ENCODE measurements around the gene C12orf60. TPM values are rescaled to one million over a fixed set of nuclear protein-coding genes. Genes with fewer than 3 reads are reported as not detected.

C12orf60 gene
- total RNA-seq, 1 experiment from 2014 or later: 3.5 TPM

DNA sequence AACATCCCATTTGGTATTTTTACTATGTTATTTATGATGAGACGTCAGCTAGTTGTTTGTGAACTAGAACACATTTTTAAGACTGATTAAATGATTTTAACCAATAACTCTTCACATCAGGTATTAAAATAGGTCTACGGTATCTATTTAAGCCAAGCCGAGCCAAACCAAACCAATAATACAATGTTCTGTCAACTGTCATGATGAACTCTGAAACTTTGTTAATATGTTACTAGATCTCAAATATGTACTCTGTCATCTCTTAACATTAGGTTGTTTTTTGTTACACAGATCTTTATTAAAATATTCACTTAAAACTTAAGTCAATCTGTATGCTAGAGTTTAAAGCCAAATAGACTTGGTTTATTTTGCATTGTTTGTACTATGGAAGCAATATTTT lies 38.8 kb downstream of the C12orf60 start (continued):
- TF ChIP-seq CEBPB (IDR thresholded peaks at IDR 0.05; ENCODE audit: low read depth): no peak
- TF ChIP-seq, protein P1, sequence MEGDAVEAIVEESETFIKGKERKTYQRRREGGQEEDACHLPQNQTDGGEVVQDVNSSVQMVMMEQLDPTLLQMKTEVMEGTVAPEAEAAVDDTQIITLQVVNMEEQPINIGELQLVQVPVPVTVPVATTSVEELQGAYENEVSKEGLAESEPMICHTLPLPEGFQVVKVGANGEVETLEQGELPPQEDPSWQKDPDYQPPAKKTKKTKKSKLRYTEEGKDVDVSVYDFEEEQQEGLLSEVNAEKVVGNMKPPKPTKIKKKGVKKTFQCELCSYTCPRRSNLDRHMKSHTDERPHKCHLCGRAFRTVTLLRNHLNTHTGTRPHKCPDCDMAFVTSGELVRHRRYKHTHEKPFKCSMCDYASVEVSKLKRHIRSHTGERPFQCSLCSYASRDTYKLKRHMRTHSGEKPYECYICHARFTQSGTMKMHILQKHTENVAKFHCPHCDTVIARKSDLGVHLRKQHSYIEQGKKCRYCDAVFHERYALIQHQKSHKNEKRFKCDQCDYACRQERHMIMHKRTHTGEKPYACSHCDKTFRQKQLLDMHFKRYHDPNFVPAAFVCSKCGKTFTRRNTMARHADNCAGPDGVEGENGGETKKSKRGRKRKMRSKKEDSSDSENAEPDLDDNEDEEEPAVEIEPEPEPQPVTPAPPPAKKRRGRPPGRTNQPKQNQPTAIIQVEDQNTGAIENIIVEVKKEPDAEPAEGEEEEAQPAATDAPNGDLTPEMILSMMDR (IDR thresholded peaks at IDR 0.05 in 2 of 3, conservative IDR thresholded peaks at IDR 0.05 in 1 of 3; ENCODE audit: borderline replicate concordance in 1 of 3, insufficient read depth in 1 of 3, low read depth in 2 of 3, low read length in 2 of 3): no peak
- no peak for TF ChIP-seq ZNF274 (IDR thresholded peaks at IDR 0.05; ENCODE audit: low read depth, low read length)
- TF ChIP-seq EZH2 (IDR thresholded peaks at IDR 0.05): no peak
- no peak for TF ChIP-seq SP1 (IDR thresholded peaks at IDR 0.05; ENCODE audit: low read depth)

DNA sequence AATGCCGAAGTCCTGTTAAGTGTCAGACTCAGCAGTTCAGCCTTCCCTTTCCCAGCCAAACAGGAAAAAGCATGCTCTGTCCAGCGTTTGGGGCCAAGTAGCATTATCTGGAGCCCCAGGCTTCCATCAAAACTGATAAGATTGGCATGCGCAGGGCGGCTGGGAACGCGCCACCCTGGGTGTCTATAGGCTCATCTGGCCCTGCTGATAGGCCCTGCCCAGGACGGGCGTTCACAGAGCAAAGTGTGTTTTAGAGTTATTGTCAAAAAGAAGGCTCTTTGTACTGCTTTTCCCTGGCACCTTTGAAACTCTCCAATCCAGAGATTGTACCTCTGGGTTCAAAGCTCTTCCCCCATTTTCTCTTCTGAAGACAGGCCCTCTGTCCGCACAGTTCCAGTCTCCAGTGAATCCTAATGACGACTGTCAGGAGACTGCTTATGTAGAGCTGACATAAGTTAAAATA lies 40.0 kb downstream of the C12orf60 start, which contains the start of gene ART4:
ART4 (minus strand) TSS at position 102 of the 463 bp plus-strand sequence. CDS start 413 bp downstream, outside the sequence.
- Histone ChIP-seq H3K79me2 (ENCODE audit: insufficient read depth, low read length) (no peaks in the 10 kb centered on the region), H2AFZ (ENCODE audit: low read depth, low read length, poor library complexity, severe bottlenecking) (no peak within 1 kb of the TSS), H4K20me1 (ENCODE audit: insufficient read depth) (no peaks in the 10 kb centered on the region), H3K27me3 (ENCODE audit: insufficient read depth, low read length) (no peaks in the 10 kb centered on the region), H3K36me3 (ENCODE audit: control insufficient read depth in 1 of 2, insufficient read depth in 2 of 2, low read length in 2 of 2) (no peaks in the 10 kb centered on the region), H3K4me1 (ENCODE audit: control insufficient read depth in 1 of 2, insufficient read depth in 2 of 2, low read length in 2 of 2) (peaks cover 0 to 10% of the 10 kb centered on the region in 2 experiments; a peak in 2 of 4 replicates), H3K9me3 (ENCODE audit: control insufficient read depth in 1 of 2, insufficient read depth in 1 of 2, low read depth in 1 of 2, low read length in 2 of 2) (no peaks in the 10 kb centered on the region), H3K9me2 (ENCODE audit: insufficient read depth) (no peaks in the 10 kb centered on the region), H3K27ac (ENCODE audit: low read depth, low read length) (no peak within 1 kb of the TSS), H3K4me3 (replicated peaks in 1 of 2; ENCODE audit: low read depth in 1 of 2, low read length in 2 of 2) (no peak within 1 kb of the TSS), H3K9ac (ENCODE audit: low read length) (no peak within 1 kb of the TSS), H3K4me2 (ENCODE audit: low read length) (no peak within 1 kb of the TSS)
- DNase-seq (ENCODE audit: low read depth, low spot score): no peak
- CTCF ChIA-PET: interaction anchor here (3.0 kb wide), 1 partner anchor 151 kb away, joined by 24 read pairs; no protein-coding TSS in a partner anchor
- intact Hi-C loops (cut with micrococcal nuclease): loop anchor here (10.0 kb wide), 2 partner anchors 381 to 681 kb away; partner anchors contain the start of gene RERG
- BruUV-seq (replicated peaks): no TSS peak
- POLR2A ChIA-PET: no interaction called here
- RAD21 ChIA-PET (ENCODE audit: low non-redundant PET in 1 of 2, low total read pairs in 2 of 2, uncharacterized antibody in 2 of 2, unreplicated experiment in 2 of 2): no interaction called here
- ATAC-seq: no peak
- no peak for TF ChIP-seq EGR1 (IDR thresholded peaks at IDR 0.05; ENCODE audit: low read depth)
- TF ChIP-seq, protein P2, sequence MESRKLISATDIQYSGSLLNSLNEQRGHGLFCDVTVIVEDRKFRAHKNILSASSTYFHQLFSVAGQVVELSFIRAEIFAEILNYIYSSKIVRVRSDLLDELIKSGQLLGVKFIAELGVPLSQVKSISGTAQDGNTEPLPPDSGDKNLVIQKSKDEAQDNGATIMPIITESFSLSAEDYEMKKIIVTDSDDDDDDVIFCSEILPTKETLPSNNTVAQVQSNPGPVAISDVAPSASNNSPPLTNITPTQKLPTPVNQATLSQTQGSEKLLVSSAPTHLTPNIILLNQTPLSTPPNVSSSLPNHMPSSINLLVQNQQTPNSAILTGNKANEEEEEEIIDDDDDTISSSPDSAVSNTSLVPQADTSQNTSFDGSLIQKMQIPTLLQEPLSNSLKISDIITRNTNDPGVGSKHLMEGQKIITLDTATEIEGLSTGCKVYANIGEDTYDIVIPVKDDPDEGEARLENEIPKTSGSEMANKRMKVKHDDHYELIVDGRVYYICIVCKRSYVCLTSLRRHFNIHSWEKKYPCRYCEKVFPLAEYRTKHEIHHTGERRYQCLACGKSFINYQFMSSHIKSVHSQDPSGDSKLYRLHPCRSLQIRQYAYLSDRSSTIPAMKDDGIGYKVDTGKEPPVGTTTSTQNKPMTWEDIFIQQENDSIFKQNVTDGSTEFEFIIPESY (IDR thresholded peaks at IDR 0.05; ENCODE audit: extremely low read depth, insufficient replicate concordance, low read length): no peak
- TF ChIP-seq POLR2A (IDR thresholded peaks at IDR 0.05; ENCODE audit: borderline replicate concordance, extremely low read depth, insufficient read depth, insufficient read length): no peak
- TF ChIP-seq, protein P3, sequence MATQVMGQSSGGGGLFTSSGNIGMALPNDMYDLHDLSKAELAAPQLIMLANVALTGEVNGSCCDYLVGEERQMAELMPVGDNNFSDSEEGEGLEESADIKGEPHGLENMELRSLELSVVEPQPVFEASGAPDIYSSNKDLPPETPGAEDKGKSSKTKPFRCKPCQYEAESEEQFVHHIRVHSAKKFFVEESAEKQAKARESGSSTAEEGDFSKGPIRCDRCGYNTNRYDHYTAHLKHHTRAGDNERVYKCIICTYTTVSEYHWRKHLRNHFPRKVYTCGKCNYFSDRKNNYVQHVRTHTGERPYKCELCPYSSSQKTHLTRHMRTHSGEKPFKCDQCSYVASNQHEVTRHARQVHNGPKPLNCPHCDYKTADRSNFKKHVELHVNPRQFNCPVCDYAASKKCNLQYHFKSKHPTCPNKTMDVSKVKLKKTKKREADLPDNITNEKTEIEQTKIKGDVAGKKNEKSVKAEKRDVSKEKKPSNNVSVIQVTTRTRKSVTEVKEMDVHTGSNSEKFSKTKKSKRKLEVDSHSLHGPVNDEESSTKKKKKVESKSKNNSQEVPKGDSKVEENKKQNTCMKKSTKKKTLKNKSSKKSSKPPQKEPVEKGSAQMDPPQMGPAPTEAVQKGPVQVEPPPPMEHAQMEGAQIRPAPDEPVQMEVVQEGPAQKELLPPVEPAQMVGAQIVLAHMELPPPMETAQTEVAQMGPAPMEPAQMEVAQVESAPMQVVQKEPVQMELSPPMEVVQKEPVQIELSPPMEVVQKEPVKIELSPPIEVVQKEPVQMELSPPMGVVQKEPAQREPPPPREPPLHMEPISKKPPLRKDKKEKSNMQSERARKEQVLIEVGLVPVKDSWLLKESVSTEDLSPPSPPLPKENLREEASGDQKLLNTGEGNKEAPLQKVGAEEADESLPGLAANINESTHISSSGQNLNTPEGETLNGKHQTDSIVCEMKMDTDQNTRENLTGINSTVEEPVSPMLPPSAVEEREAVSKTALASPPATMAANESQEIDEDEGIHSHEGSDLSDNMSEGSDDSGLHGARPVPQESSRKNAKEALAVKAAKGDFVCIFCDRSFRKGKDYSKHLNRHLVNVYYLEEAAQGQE (IDR thresholded peaks at IDR 0.05; ENCODE audit: low read depth): no peak
- TF ChIP-seq, protein P4, sequence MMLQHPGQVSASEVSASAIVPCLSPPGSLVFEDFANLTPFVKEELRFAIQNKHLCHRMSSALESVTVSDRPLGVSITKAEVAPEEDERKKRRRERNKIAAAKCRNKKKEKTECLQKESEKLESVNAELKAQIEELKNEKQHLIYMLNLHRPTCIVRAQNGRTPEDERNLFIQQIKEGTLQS (IDR thresholded peaks at IDR 0.05): no peak
- no peak for TF ChIP-seq CEBPB (IDR thresholded peaks at IDR 0.05; ENCODE audit: low read depth)
- TF ChIP-seq CBX3 (IDR thresholded peaks at IDR 0.05; ENCODE audit: low read depth): no peak
- TF ChIP-seq EZH2phosphoT487 (IDR thresholded peaks at IDR 0.05; ENCODE audit: borderline replicate concordance): no peak
- TF ChIP-seq ZNF274 (IDR thresholded peaks at IDR 0.05; ENCODE audit: low read depth, low read length): no peak
- TF ChIP-seq, protein P5, sequence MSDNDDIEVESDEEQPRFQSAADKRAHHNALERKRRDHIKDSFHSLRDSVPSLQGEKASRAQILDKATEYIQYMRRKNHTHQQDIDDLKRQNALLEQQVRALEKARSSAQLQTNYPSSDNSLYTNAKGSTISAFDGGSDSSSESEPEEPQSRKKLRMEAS (IDR thresholded peaks at IDR 0.05): no peak
- TF ChIP-seq POLR2AphosphoS5 (IDR thresholded peaks at IDR 0.05; ENCODE audit: low read depth, low read length): no peak
- no peak for TF ChIP-seq SP1 (IDR thresholded peaks at IDR 0.05; ENCODE audit: low read depth)
- no peak for TF ChIP-seq ZFX (IDR thresholded peaks at IDR 0.05)
